ENCODE data around the gene SCN1B.
"Not testable (repeated sequence)": the region's sequence is repeated elsewhere in the genome, so short reads cannot be mapped to it uniquely, and the experiment has no call there.

Gene SCN1B

GRCh38 chr19:35005256-35005977, 24.9 kb upstream of the SCN1B start:
- Histone ChIP-seq H3K27me3 (ENCODE audit: control insufficient read depth, insufficient read depth, low read length) (no peaks in the 10 kb centered on the region), H3K4me2 (ENCODE audit: low read length) (no peak overlapping the region), H3K36me3 (ENCODE audit: insufficient read depth, low read length) (peaks cover 34% of the 10 kb centered on the region), H3K4me1 (ENCODE audit: control insufficient read depth, insufficient read depth, low read length) (peaks cover 19% of the 10 kb centered on the region), H3K4me3 (ENCODE audit: low read length) (no peak overlapping the region), H3K9me3 (replicated peaks; ENCODE audit: low read length) (no peaks in the 10 kb centered on the region), H3K9ac (ENCODE audit: low read depth, low read length) (no peak overlapping the region)

GRCh38 chr19:35006007-35006341, 24.3 kb upstream of the SCN1B start:
- H3K36me3 ChIP-seq (ENCODE audit: insufficient read depth, low read length): peaks cover 38% of the 10 kb centered on the region
- not testable (repeated sequence) for H3K27me3 ChIP-seq (ENCODE audit: control insufficient read depth, insufficient read depth, low read length); H3K9me3 ChIP-seq (replicated peaks; ENCODE audit: low read length); H3K4me3 ChIP-seq (ENCODE audit: low read length); H3K9ac ChIP-seq (ENCODE audit: low read depth, low read length)
- H3K4me1 ChIP-seq (ENCODE audit: control insufficient read depth, insufficient read depth, low read length): peaks cover 19% of the 10 kb centered on the region
- peak overlapping the region; percentile 39 for H3K4me2 ChIP-seq (ENCODE audit: low read length)

GRCh38 chr19:35006342-35006998, 23.8 kb upstream of the SCN1B start:
- Histone ChIP-seq H3K4me3 (ENCODE audit: low read length) (no peak overlapping the region), H3K9me3 (replicated peaks; ENCODE audit: low read length) (no peaks in the 10 kb centered on the region), H3K27me3 (ENCODE audit: control insufficient read depth, insufficient read depth, low read length) (no peaks in the 10 kb centered on the region), H3K4me2 (ENCODE audit: low read length) (peak overlapping the region; percentile 39), H3K36me3 (ENCODE audit: insufficient read depth, low read length) (peaks cover 38% of the 10 kb centered on the region), H3K4me1 (ENCODE audit: control insufficient read depth, insufficient read depth, low read length) (peaks cover 19% of the 10 kb centered on the region), H3K9ac (ENCODE audit: low read depth, low read length) (no peak overlapping the region)

GRCh38 chr19:35006999-35007365, 23.3 kb upstream of the SCN1B start:
- Histone ChIP-seq H3K4me2 (ENCODE audit: low read length) (no peak overlapping the region), H3K36me3 (ENCODE audit: insufficient read depth, low read length) (peaks cover 41% of the 10 kb centered on the region), H3K9me3 (replicated peaks; ENCODE audit: low read length) (no peaks in the 10 kb centered on the region), H3K4me3 (ENCODE audit: low read length) (no peak overlapping the region), H3K4me1 (ENCODE audit: control insufficient read depth, insufficient read depth, low read length) (peaks cover 19% of the 10 kb centered on the region), H3K27me3 (ENCODE audit: control insufficient read depth, insufficient read depth, low read length) (no peaks in the 10 kb centered on the region), H3K9ac (ENCODE audit: low read depth, low read length) (no peak overlapping the region)

- Histone ChIP-seq H3K4me1 (ENCODE audit: control insufficient read depth, insufficient read depth, low read length) (peaks cover 19% of the 10 kb centered on the region), H3K36me3 (ENCODE audit: insufficient read depth, low read length) (peaks cover 46% of the 10 kb centered on the region)
- not testable (repeated sequence) for H3K4me2 ChIP-seq (ENCODE audit: low read length); H3K9ac ChIP-seq (ENCODE audit: low read depth, low read length); H3K27me3 ChIP-seq (ENCODE audit: control insufficient read depth, insufficient read depth, low read length); H3K9me3 ChIP-seq (replicated peaks; ENCODE audit: low read length); H3K4me3 ChIP-seq (ENCODE audit: low read length)
Observed at GRCh38 chr19:35007427-35007826, 22.8 kb upstream of the SCN1B start.

- peaks cover 49% of the 10 kb centered on the region for H3K36me3 ChIP-seq (ENCODE audit: insufficient read depth, low read length)
Observed at GRCh38 chr19:35008891-35009341, 21.4 kb upstream of the SCN1B start.

GRCh38 chr19:35009424-35010415, 20.6 kb upstream of the SCN1B start:
- no peak overlapping the region for H3K9ac ChIP-seq (ENCODE audit: low read depth, low read length)
- no peaks in the 10 kb centered on the region for H3K27me3 ChIP-seq (ENCODE audit: control insufficient read depth, insufficient read depth, low read length)
- H3K4me1 ChIP-seq (ENCODE audit: control insufficient read depth, insufficient read depth, low read length): peaks cover 12% of the 10 kb centered on the region
- H3K9me3 ChIP-seq (replicated peaks; ENCODE audit: low read length): no peaks in the 10 kb centered on the region
- H3K36me3 ChIP-seq (ENCODE audit: insufficient read depth, low read length): peaks cover 56% of the 10 kb centered on the region
- H3K4me3 ChIP-seq (ENCODE audit: low read length): no peak overlapping the region
- H3K4me2 ChIP-seq (ENCODE audit: low read length): no peak overlapping the region

More at GRCh38 chr19:35008891-35009341, 21.4 kb upstream of the SCN1B start:
- H3K4me1 ChIP-seq (ENCODE audit: control insufficient read depth, insufficient read depth, low read length): peaks cover 12% of the 10 kb centered on the region
- H3K4me3 ChIP-seq (ENCODE audit: low read length): no peak overlapping the region
- no peaks in the 10 kb centered on the region for H3K27me3 ChIP-seq (ENCODE audit: control insufficient read depth, insufficient read depth, low read length)
- H3K9me3 ChIP-seq (replicated peaks; ENCODE audit: low read length): no peaks in the 10 kb centered on the region
- H3K4me2 ChIP-seq (ENCODE audit: low read length): no peak overlapping the region
- no peak overlapping the region for H3K9ac ChIP-seq (ENCODE audit: low read depth, low read length)

GRCh38 chr19:35011091-35011689, 19.1 kb upstream of the SCN1B start:
- H3K36me3 ChIP-seq (ENCODE audit: insufficient read depth, low read length): peaks cover 63% of the 10 kb centered on the region
- no peaks in the 10 kb centered on the region for H3K27me3 ChIP-seq (ENCODE audit: control insufficient read depth, insufficient read depth, low read length)
- no peak overlapping the region for H3K9ac ChIP-seq (ENCODE audit: low read depth, low read length)
- H3K4me1 ChIP-seq (ENCODE audit: control insufficient read depth, insufficient read depth, low read length): peaks cover 4% of the 10 kb centered on the region
- no peaks in the 10 kb centered on the region for H3K9me3 ChIP-seq (replicated peaks; ENCODE audit: low read length)
- H3K4me2 ChIP-seq (ENCODE audit: low read length): no peak overlapping the region
- H3K4me3 ChIP-seq (ENCODE audit: low read length): no peak overlapping the region

- Histone ChIP-seq H3K36me3 (ENCODE audit: insufficient read depth, low read length) (peaks cover 57% of the 10 kb centered on the region), H3K4me1 (ENCODE audit: control insufficient read depth, insufficient read depth, low read length) (no peaks in the 10 kb centered on the region), H3K9ac (ENCODE audit: low read depth, low read length) (no peak overlapping the region)
Observed at GRCh38 chr19:35011737-35012682, 18.3 kb upstream of the SCN1B start.

GRCh38 chr19:35013041-35013819, 17.0 kb upstream of the SCN1B start:
- H3K4me3 ChIP-seq (ENCODE audit: low read length): no peak overlapping the region
- no peak overlapping the region for H3K9ac ChIP-seq (ENCODE audit: low read depth, low read length)
- H3K36me3 ChIP-seq (ENCODE audit: insufficient read depth, low read length): peaks cover 61% of the 10 kb centered on the region
- no peak overlapping the region for H3K4me2 ChIP-seq (ENCODE audit: low read length)
- H3K9me3 ChIP-seq (replicated peaks; ENCODE audit: low read length): no peaks in the 10 kb centered on the region
- H3K27me3 ChIP-seq (ENCODE audit: control insufficient read depth, insufficient read depth, low read length): no peaks in the 10 kb centered on the region
- no peaks in the 10 kb centered on the region for H3K4me1 ChIP-seq (ENCODE audit: control insufficient read depth, insufficient read depth, low read length)

More at GRCh38 chr19:35011737-35012682, 18.3 kb upstream of the SCN1B start:
- no peaks in the 10 kb centered on the region for H3K27me3 ChIP-seq (ENCODE audit: control insufficient read depth, insufficient read depth, low read length)
- H3K4me2 ChIP-seq (ENCODE audit: low read length): no peak overlapping the region
- no peaks in the 10 kb centered on the region for H3K9me3 ChIP-seq (replicated peaks; ENCODE audit: low read length)
- H3K4me3 ChIP-seq (ENCODE audit: low read length): no peak overlapping the region

All from skeletal muscle satellite cell (primary cell).